HEK293T (cell line): ENCODE data around the gene DYNLRB1.

Experiments
- ARNT ChIP-seq: fragments of 450-650 bp; IDR thresholded peaks from 2 replicates; pipeline ENCODE4 v1.6.1; 2017; ENCODE audit warnings: mild to moderate bottlenecking
- BHLHE40 ChIP-seq: fragments of 450-650 bp; IDR thresholded peaks from 2 replicates; pipeline ENCODE4 v1.6.1; 2016; ENCODE audit warnings: mild to moderate bottlenecking, moderate library complexity, borderline replicate concordance
- FOXA1 ChIP-seq: fragments of 450-650 bp; IDR thresholded peaks from 2 replicates; pipeline ENCODE4 v1.6.1; 2016; ENCODE audit warnings: mild to moderate bottlenecking
- FOXK2 ChIP-seq: fragments of 450-650 bp; IDR thresholded peaks from 2 replicates; pipeline ENCODE4 v1.6.1; 2016; ENCODE audit warnings: mild to moderate bottlenecking
- HDGF ChIP-seq: fragments of 450-650 bp; IDR thresholded peaks from 2 replicates; pipeline ENCODE4 v1.6.1; 2017; ENCODE audit warnings: antibody characterized with exemption, borderline replicate concordance
- PKNOX1 ChIP-seq: fragments of 450-650 bp; IDR thresholded peaks from 2 replicates; pipeline ENCODE4 v1.6.1; 2016
- TARDBP ChIP-seq: fragments of 450-650 bp; IDR thresholded peaks from 2 replicates; pipeline ENCODE4 v1.6.1; 2016
- ZNF384 ChIP-seq: fragments of 450-650 bp; IDR thresholded peaks from 2 replicates; pipeline ENCODE4 v1.6.1; 2016

- TF ChIP-seq TARDBP (no peak), BHLHE40 (no peak), FOXK2 (no peak), FOXA1 (no peak), PKNOX1 (no peak), HDGF (no peak), ARNT (no peak), ZNF384 (no peak)
Measured at GRCh38 chr20:34547844-34548613, 31.8 kb downstream of the DYNLRB1 start.
